GM13977 (cell line): ENCODE results near the gene PKD2.
"Not testable (repeated sequence)": the region's sequence is repeated elsewhere in the genome, so short reads cannot be mapped to it uniquely, and the experiment has no call there.

ENCODE experiments used
- DNase-seq: peaks from one replicate; pipeline ENCODE4 v3.0.0; 2012; ENCODE audit warnings: low spot score
- in situ Hi-C: fragments of 300-500 bp; cut with MboI; formaldehyde crosslinking; loops from one replicate; pipeline ENCODE4 v1.12.0; 2022; ENCODE audit warnings: low sequenced_read_pairs, low pct_unique_long_range_greater_than_20kb, mixed read lengths, inconsistent platforms; ENCODE audit not compliant: unreplicated experiment
- TF ChIP-seq, protein P1 (sequence below): IDR thresholded peaks from 2 replicates; pipeline ENCODE4 v1.5.1; 2012; ENCODE audit warnings: mild to moderate bottlenecking, control low read depth; ENCODE audit not compliant: insufficient read depth; ENCODE audit errors: extremely low read depth, missing control alignments

Gene PKD2

DNA sequence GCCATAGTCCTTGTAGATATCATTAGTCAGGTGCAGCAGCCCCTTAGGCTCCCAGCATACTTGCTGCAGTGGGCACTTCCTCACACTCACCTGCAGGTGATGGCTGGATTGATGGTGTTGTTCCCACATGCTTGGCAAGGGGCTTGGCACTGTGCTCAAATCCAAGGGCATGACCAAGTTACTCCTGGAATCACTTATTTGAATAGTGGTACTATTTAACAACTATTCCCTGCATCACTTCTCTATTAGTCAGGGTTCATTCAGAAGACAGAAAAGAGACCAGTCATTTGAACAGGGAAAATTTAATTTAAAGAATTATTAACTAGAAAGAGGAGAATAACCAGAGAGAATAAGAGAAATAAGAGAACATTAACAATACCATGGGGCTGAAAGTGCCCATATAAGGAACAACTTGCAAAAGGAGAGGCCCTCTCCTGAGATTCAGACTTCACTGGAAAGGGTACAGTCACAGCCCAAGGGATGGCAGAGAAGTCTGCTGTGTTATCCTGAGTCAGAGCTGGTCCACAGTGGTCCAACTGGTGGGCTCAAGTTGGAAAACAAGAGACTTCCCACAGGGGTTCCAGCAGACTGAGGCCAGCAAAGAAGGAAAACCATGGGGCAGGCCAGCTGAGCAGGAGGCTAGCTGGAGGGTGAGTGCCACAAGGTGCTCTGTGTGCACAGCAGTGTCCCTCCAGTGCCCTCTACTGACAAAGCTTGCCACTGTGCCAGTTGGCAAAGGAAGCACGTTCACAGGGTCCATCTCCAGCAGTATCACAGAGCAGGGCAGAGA is 22.1 kb upstream of the PKD2 start:
- DNase-seq, result no peak
- in situ Hi-C loops, result no loop called here
- TF ChIP-seq, protein P1, sequence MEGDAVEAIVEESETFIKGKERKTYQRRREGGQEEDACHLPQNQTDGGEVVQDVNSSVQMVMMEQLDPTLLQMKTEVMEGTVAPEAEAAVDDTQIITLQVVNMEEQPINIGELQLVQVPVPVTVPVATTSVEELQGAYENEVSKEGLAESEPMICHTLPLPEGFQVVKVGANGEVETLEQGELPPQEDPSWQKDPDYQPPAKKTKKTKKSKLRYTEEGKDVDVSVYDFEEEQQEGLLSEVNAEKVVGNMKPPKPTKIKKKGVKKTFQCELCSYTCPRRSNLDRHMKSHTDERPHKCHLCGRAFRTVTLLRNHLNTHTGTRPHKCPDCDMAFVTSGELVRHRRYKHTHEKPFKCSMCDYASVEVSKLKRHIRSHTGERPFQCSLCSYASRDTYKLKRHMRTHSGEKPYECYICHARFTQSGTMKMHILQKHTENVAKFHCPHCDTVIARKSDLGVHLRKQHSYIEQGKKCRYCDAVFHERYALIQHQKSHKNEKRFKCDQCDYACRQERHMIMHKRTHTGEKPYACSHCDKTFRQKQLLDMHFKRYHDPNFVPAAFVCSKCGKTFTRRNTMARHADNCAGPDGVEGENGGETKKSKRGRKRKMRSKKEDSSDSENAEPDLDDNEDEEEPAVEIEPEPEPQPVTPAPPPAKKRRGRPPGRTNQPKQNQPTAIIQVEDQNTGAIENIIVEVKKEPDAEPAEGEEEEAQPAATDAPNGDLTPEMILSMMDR, result peak; percentile 53

DNA sequence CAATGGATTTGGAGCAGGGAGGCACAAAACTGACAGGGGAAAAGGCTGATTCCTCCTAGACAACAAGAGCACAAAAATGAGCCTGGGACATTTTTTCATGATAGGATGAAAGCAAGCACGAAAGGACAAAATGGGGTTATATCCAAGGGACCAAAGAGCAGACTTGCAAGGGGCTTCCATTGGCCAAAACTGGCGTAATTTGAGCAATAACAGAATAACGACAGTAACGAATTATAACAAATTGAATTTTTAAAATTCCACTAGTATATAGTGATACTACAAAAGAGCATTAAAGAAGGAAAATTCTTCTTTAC is 21.6 kb upstream of the PKD2 start:
- in situ Hi-C loops, result no loop called here
- no peak for DNase-seq
- TF ChIP-seq, protein P1, result no peak

DNA sequence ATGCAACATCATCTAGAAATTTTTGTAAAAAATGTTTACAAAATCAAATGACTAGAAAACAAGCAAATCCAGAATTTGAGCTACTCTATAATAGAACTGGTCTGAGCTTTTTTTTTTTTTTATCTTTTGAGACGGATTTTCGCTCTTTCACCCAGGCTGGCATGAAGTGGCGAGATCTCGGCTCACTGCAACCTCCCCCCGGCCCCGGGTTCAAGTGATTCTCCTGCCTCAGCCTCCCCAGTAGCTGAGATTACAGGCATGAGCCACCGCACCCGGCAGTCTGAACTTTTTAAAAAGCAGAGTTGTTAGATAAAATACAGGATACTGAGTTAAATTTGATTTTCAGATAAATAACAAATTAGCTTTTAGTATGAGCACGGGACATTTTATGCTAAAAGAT is 20.9 kb upstream of the PKD2 start:
- in situ Hi-C loops, result no loop called here
- no peak for DNase-seq
- TF ChIP-seq, protein P1, result no peak

DNA sequence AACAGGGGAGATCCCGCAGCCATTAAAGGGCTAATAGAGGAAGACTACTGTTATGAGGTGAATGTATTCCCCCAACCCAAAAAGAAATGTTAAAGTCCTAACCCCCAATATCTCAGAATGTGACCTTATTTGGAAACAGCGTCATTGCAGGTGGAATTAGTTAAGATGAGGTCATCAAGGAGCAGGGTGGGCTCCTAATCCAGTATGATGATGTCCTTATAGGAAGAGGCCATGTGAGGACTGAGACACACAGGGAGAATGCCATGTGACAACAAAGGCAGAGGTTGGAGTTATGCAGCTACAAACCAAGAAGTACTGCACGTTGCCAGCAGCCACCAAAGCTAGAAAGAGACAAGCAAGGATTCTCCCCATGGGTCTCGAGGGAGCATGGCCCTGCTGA is 17.7 kb upstream of the PKD2 start:
- TF ChIP-seq, protein P1, result no peak
- DNase-seq, result no peak
- in situ Hi-C loops, result no loop called here

DNA sequence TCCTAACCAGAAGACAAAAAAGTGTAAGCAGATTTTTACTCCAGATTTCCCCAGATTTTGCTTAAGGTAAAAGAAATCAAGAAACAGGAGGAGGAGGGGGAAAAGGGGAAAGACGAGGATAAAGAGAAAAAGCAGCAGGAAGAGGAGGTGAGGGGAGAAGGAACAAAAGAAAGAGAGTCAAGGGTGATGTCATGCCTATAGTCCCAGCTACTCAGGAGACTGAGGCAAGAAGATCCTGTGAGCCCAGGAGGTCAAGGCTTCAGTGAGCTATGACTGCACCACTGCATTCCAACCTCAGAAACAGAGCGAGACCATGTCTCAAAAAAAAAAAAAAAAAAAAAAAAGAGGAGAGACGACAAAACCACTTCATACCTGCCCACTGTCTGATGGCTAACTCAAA is 12.0 kb upstream of the PKD2 start:
- in situ Hi-C loops, result no loop called here
- DNase-seq, result no peak
- TF ChIP-seq, protein P1, result no peak

DNA sequence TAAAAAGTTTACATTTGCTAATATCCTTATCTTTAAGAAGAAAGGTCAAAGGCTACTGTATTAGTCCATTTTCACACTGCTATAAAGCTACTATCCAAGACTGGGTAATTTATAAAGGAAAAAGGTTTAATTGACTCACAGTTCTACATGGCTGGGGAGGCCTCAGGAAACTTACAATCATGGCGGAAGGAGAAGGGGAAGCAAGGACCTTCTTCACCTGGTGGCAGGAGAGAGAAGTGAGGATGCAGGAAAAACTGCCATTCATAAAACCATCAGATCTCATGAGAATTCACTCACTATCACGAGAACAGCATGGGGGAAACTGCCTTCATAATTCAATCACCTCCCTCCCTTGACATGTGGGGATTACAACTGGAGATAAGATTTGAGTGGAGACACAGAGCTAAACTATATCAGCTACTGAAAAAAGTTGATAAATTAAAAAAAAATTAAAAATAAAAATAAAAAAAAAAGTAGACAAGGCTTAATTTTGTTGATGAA is 8.2 kb upstream of the PKD2 start:
- DNase-seq, in situ Hi-C loops: not testable (repeated sequence)

DNA sequence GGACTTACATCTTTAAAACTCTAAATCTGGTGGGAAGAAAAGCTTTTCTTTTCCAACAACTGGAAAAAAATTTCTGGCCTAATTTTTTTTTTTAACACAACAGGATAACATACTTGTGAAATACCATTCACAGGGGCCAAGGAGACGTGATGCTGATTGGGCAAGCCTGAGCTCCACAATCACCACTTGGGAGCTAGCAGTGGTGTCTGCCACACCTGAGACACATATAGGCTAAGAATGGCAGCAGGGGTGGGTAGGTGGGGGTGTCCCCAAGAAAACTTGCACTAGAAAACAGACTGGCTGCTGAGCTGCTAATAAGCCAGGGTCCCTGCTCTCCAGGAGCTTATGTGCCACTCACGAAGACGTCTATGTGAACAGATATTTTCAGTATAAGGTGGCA is 5.6 kb upstream of the PKD2 start:
- in situ Hi-C loops, result no loop called here
- TF ChIP-seq, protein P1, result no peak
- no peak for DNase-seq
